HepG2 (cell line): Measurements from ENCODE around the gene CHRNB1. TPM values are rescaled to one million over a fixed set of nuclear protein-coding genes. Genes with fewer than 3 reads are reported as not detected.

ENCODE experiments used
- HOMEZ ChIP-seq: IDR thresholded peaks from 2 replicates; pipeline ENCODE4 v1.6.1; 2016; ENCODE audit warnings: low read depth
- KLF11 ChIP-seq: IDR thresholded peaks from 2 replicates; pipeline ENCODE4 v1.6.1; 2016; ENCODE audit warnings: missing compliant biosample characterization
- KMT2A ChIP-seq: sonication (generic); formaldehyde crosslinking; IDR thresholded peaks from 2 replicates; pipeline ENCODE4 v1.4.0; 2020; ENCODE audit warnings: missing genetic modification reagents
- MAX ChIP-seq: IDR thresholded peaks from 2 replicates; pipeline ENCODE4 v1.6.1; 2012; ENCODE audit warnings: inconsistent platforms
- MBD4 ChIP-seq: IDR thresholded peaks from 2 replicates; pipeline ENCODE4 v1.6.1; 2012; ENCODE audit warnings: low read length, inconsistent platforms, borderline replicate concordance
- PREB ChIP-seq: sonication (generic); formaldehyde crosslinking; IDR thresholded peaks from 2 replicates; pipeline ENCODE4 v1.4.0; 2020; ENCODE audit warnings: missing genetic modification reagents
- TFDP2 ChIP-seq: sonication (generic); formaldehyde crosslinking; IDR thresholded peaks from 2 replicates; pipeline ENCODE4 v1.4.0; 2020; ENCODE audit warnings: missing genetic modification reagents
- THAP11 ChIP-seq: IDR thresholded peaks from 2 replicates; pipeline ENCODE4 v1.6.1; 2016; ENCODE audit warnings: missing biosample characterization, missing genetic modification reagents
- ZHX2 ChIP-seq, 2 experiments: sonication (generic) in 1 of 2; formaldehyde crosslinking in 1 of 2; IDR thresholded peaks; 2 replicates each; pipeline versions ENCODE4 v1.6.1 to v1.9.0; 2014 to 2022; ENCODE audit warnings: antibody characterized with exemption in 1 of 2, borderline replicate concordance in 1 of 2, inconsistent platforms in 1 of 2, low read depth in 1 of 2, missing genetic modification reagents in 1 of 2
- ZNF10 ChIP-seq: sonication (generic); formaldehyde crosslinking; IDR thresholded peaks from 2 replicates; pipeline ENCODE4 v1.4.0; 2020; ENCODE audit warnings: mild to moderate bottlenecking, low read depth, missing genetic modification reagents, borderline replicate concordance
- ZNF343 ChIP-seq: sonication (generic); formaldehyde crosslinking; IDR thresholded peaks from 2 replicates; pipeline ENCODE4 v1.4.0; 2020; ENCODE audit warnings: mild to moderate bottlenecking, missing genetic modification reagents
- ZNF383 ChIP-seq: sonication (generic); formaldehyde crosslinking; IDR thresholded peaks from 2 replicates; pipeline ENCODE4 v1.4.0; 2020; ENCODE audit warnings: missing genetic modification reagents, mild to moderate bottlenecking, borderline replicate concordance
- ZNF574 ChIP-seq: sonication (generic); formaldehyde crosslinking; IDR thresholded peaks from 2 replicates; pipeline ENCODE4 v1.4.0; 2020; ENCODE audit warnings: missing genetic modification reagents
- ZNF883 ChIP-seq: sonication (generic); formaldehyde crosslinking; IDR thresholded peaks from 2 replicates; pipeline ENCODE4 v1.5.1; 2020; ENCODE audit warnings: mild to moderate bottlenecking, missing genetic modification reagents; ENCODE audit errors: not compliant biosample characterization
- ZSCAN12 ChIP-seq: sonication (generic); formaldehyde crosslinking; IDR thresholded peaks from 2 replicates; pipeline ENCODE4 v1.9.0; 2021; ENCODE audit warnings: mild to moderate bottlenecking, missing genetic modification reagents
- polyA plus RNA-seq, 8 experiments: library from polyadenylated mRNA; depleted of rRNA in 3 of 8; stranded (reverse) in 7 of 8; unstranded in 1 of 8; fragments of >200 nt; fragmentation: Illumina TruSeq in 4 of 8; extraction: Trizol in 4 of 8; gene quantifications; 2 replicates each; pipeline versions ENCODE4 v1.2.1 to v1.2.3, GENCODE V29; 2011 to 2016; ENCODE audit warnings: low read depth in 4 of 8, missing spikeins in 1 of 8, mixed read lengths in 1 of 8; ENCODE audit not compliant: insufficient read depth in 1 of 8
- total RNA-seq, 5 experiments: library from RNA; depleted of rRNA; stranded (reverse); fragments of >200 nt; fragmentation: Illumina TruSeq; extraction: Trizol; gene quantifications; 2 replicates each; pipeline ENCODE4 v1.2.3, GENCODE V29; 2016; ENCODE audit warnings: low read depth in 1 of 5

Gene CHRNB1
- total and polyA plus RNA-seq, 2 of the 13 experiments (the other 11 are each of a cell fraction or from before 2014, with no cell fraction given) = 5.4 to 33.7 TPM

- TF ChIP-seq ZNF574 (CRISPR knock-in tag) (0 out of 2 replicates have a peak, but pooled peaks have one; percentile 25), ZNF343 (CRISPR knock-in tag) (no peak), TFDP2 (CRISPR knock-in tag) (0 out of 2 replicates have a peak, but pooled peaks have one; percentile 40), THAP11 (CRISPR knock-in tag) (peak; percentile 62), MAX (peak; percentile 74), ZNF383 (no peak), KLF11 (CRISPR knock-in tag) (no peak), PREB (CRISPR knock-in tag) (no peak), ZSCAN12 (0 out of 2 replicates have a peak, but pooled peaks have one; percentile 54), ZHX2 (IDR thresholded peaks at IDR 0.05; ENCODE audit: low read depth) (no peak), ZHX2 (CRISPR knock-in tag; IDR thresholded peaks at IDR 0.05; ENCODE audit: borderline replicate concordance) (no peak), HOMEZ (no peak), ZNF883 (CRISPR knock-in tag) (no peak), KMT2A (CRISPR knock-in tag) (peak; percentile 21; the same call in 1 of the 2 replicates), ZNF10 (CRISPR knock-in tag) (no peak), MBD4 (no peak)
Observed at GRCh38 chr17:7436556-7437368, 8.1 kb upstream of the CHRNB1 start (continued).
